GM23248 (cell line): Measurements from ENCODE around the gene TMEM183A. TPM values are rescaled to one million over a fixed set of nuclear protein-coding genes. Genes with fewer than 3 reads are reported as not detected.

ENCODE experiments used
- DNase-seq: peaks from one replicate; pipeline ENCODE4 v3.0.0-alpha.2; 2015
- H2AFZ ChIP-seq: fragments of 200-600 bp; sonication (generic); 2 replicates; pipeline ENCODE4 v1.6.1; 2016; ENCODE audit warnings: antibody characterized with exemption
- H3F3A ChIP-seq: fragments of 200-600 bp; sonication (generic); 2 replicates; pipeline ENCODE4 v1.6.1; 2016; ENCODE audit warnings: mild to moderate bottlenecking, antibody characterized with exemption, mixed run types; ENCODE audit not compliant: insufficient read depth
- H3K27ac ChIP-seq: fragments of 200-600 bp; sonication (generic); 2 replicates; pipeline ENCODE4 v1.5.1; 2016; ENCODE audit warnings: mild to moderate bottlenecking
- H3K27me3 ChIP-seq: fragments of 200-600 bp; sonication (generic); replicated peaks from 2 replicates; pipeline ENCODE4 v1.6.1; 2016; ENCODE audit warnings: mild to moderate bottlenecking; ENCODE audit not compliant: insufficient read depth
- H3K36me3 ChIP-seq: fragments of 200-600 bp; sonication (generic); 2 replicates; pipeline ENCODE4 v1.6.1; 2016; ENCODE audit warnings: low read depth, mild to moderate bottlenecking
- H3K4me1 ChIP-seq: fragments of 200-600 bp; sonication (generic); 2 replicates; pipeline ENCODE4 v1.6.1; 2016; ENCODE audit warnings: mild to moderate bottlenecking; ENCODE audit not compliant: insufficient read depth
- H3K4me2 ChIP-seq: fragments of 200-600 bp; sonication (generic); one replicate; pipeline ENCODE4 v1.6.1; 2016; ENCODE audit warnings: mild to moderate bottlenecking; ENCODE audit not compliant: unreplicated experiment
- H3K4me3 ChIP-seq: fragments of 200-600 bp; sonication (generic); 2 replicates; pipeline ENCODE4 v1.5.1; 2016; ENCODE audit warnings: mild to moderate bottlenecking
- H3K79me2 ChIP-seq: fragments of 200-600 bp; sonication (generic); 2 replicates; pipeline ENCODE4 v1.6.1; 2016; ENCODE audit warnings: mild to moderate bottlenecking; ENCODE audit not compliant: insufficient read depth
- H3K9ac ChIP-seq: fragments of 200-600 bp; sonication (generic); 2 replicates; pipeline ENCODE4 v1.6.1; 2016; ENCODE audit warnings: mild to moderate bottlenecking
- H3K9me2 ChIP-seq: fragments of 200-600 bp; sonication (generic); 2 replicates; pipeline ENCODE4 v1.6.1; 2016; ENCODE audit warnings: mixed run types, mild to moderate bottlenecking, moderate library complexity; ENCODE audit not compliant: insufficient read depth
- H3K9me3 ChIP-seq: fragments of 200-600 bp; sonication (generic); one replicate; pipeline ENCODE4 v1.6.1; 2017; ENCODE audit warnings: low read depth
- H4K20me1 ChIP-seq: fragments of 200-600 bp; sonication (generic); 2 replicates; pipeline ENCODE4 v1.6.0; 2016; ENCODE audit not compliant: insufficient read depth
- EZH2 ChIP-seq: fragments of 200-600 bp; sonication (generic); IDR thresholded peaks from 2 replicates; pipeline ENCODE4 v1.6.1; 2018; ENCODE audit warnings: antibody characterized with exemption, mild to moderate bottlenecking; ENCODE audit not compliant: insufficient read depth, poor library complexity, severe bottlenecking
- EZH2phosphoT487 ChIP-seq: fragments of 200-600 bp; sonication (generic); IDR thresholded peaks from 2 replicates; pipeline ENCODE4 v1.6.1; 2018; ENCODE audit warnings: antibody characterized with exemption, moderate library complexity, mild to moderate bottlenecking, low read depth; ENCODE audit not compliant: insufficient read depth
- WGBS, 2 experiments: methylation state at CpG; one replicate each; pipeline ENCODE4 v1.1.6; 2015 to 2017; ENCODE audit warnings: low lambda C conversion rate in 2 of 2, low coverage in 1 of 2; ENCODE audit errors: missing lambda C conversion rate in 2 of 2; 5-methylcytosine and 5-hydroxymethylcytosine counted together
- in situ Hi-C: fragments of 300-500 bp; cut with MboI; formaldehyde crosslinking; loops from 2 replicates; pipeline ENCODE4 v1.15.0; 2020
- polyA plus RNA-seq: library from polyadenylated mRNA; unstranded; fragments of >200 nt; fragmentation: Nextera tagmentation; extraction: Ambion mirVana; gene quantifications from 2 replicates; pipeline ENCODE4 v1.2.1, GENCODE V29; 2016
- total RNA-seq: library from RNA; depleted of rRNA; stranded (reverse); fragments of >200 nt; shearing (Covaris generic); gene quantifications from 2 replicates; pipeline ENCODE4 v1.2.3, GENCODE V29; 2014

TMEM183A gene
- total and polyA plus RNA-seq, 2 experiments from 2014 or later, result 57.3 to 92.7 TPM

- no peaks in the 10 kb centered on the region for H3K36me3 ChIP-seq
- no peaks in the 10 kb centered on the region for H3K27me3 ChIP-seq
- H3K27ac ChIP-seq, result peak overlapping the region; percentile 53
- H3K9me2 ChIP-seq, result no peaks in the 10 kb centered on the region
- no peak overlapping the region for H3K4me3 ChIP-seq
- H3K9me3 ChIP-seq, result no peaks in the 10 kb centered on the region
- no peak for TF ChIP-seq EZH2
- no peak for TF ChIP-seq EZH2phosphoT487
- in situ Hi-C loops, result loop anchor here (10.0 kb wide), 1 partner anchor 187 kb away; the partner anchor contains the start of gene CHIT1
- peaks cover 38% of the 10 kb centered on the region for H3K4me1 ChIP-seq
- peak; percentile 47 for DNase-seq
- H4K20me1 ChIP-seq, result no peaks in the 10 kb centered on the region
- H3K79me2 ChIP-seq, result peaks cover 20% of the 10 kb centered on the region; the same call in 1 of the 2 replicates
- 72 to 74% methylated on average over 10 of the region's 10 CpGs for WGBS, 2 experiments
- peaks cover 16% of the 10 kb centered on the region; the same call in 1 of the 2 replicates for H3F3A ChIP-seq
- H3K4me2 ChIP-seq, result peak overlapping the region; percentile 29
- no peak overlapping the region for H3K9ac ChIP-seq
- no peak overlapping the region for H2AFZ ChIP-seq
Observed at GRCh38 chr1:203037509-203038190, 30.5 kb downstream of the TMEM183A start.

- H3K4me1 ChIP-seq, result peaks cover 38% of the 10 kb centered on the region
- H3F3A ChIP-seq, result peaks cover 16% of the 10 kb centered on the region; the same call in 1 of the 2 replicates
- in situ Hi-C loops, result loop anchor here (10.0 kb wide), 1 partner anchor 187 kb away; the partner anchor contains the start of gene CHIT1
- H3K79me2 ChIP-seq, result peaks cover 14% of the 10 kb centered on the region; the same call in 1 of the 2 replicates
- peak overlapping the region; percentile 36 for H3K4me2 ChIP-seq
- H3K9me2 ChIP-seq, result no peaks in the 10 kb centered on the region
- H3K27me3 ChIP-seq, result no peaks in the 10 kb centered on the region
- no peak overlapping the region for H3K4me3 ChIP-seq
- peak overlapping the region; percentile 53 for H3K27ac ChIP-seq
- peak; percentile 92 for DNase-seq
- 6 to 10% methylated on average over 9 of the region's 9 CpGs for WGBS, 2 experiments
- H2AFZ ChIP-seq, result no peak overlapping the region
- H3K9ac ChIP-seq, result no peak overlapping the region
- H3K36me3 ChIP-seq, result no peaks in the 10 kb centered on the region
- TF ChIP-seq EZH2, result no peak
- TF ChIP-seq EZH2phosphoT487, result no peak
- H4K20me1 ChIP-seq, result no peaks in the 10 kb centered on the region
- H3K9me3 ChIP-seq, result no peaks in the 10 kb centered on the region
Observed at GRCh38 chr1:203038217-203038741, 31.1 kb downstream of the TMEM183A start.

- H3K79me2 ChIP-seq, result 0 out of 2 replicates have a peak, but pooled peaks cover 7% of the 10 kb centered on the region
- no peaks in the 10 kb centered on the region for H4K20me1 ChIP-seq
- H3K9ac ChIP-seq, result no peak overlapping the region
- H3K27me3 ChIP-seq, result no peaks in the 10 kb centered on the region
- peaks cover 16% of the 10 kb centered on the region; the same call in 1 of the 2 replicates for H3F3A ChIP-seq
- in situ Hi-C loops, result loop anchor here (10.0 kb wide), 1 partner anchor 186 kb away; the partner anchor contains the start of gene CHIT1
- H3K4me3 ChIP-seq, result no peak overlapping the region
- no peak overlapping the region for H3K27ac ChIP-seq
- no peaks in the 10 kb centered on the region for H3K36me3 ChIP-seq
- H2AFZ ChIP-seq, result no peak overlapping the region
- peaks cover 38% of the 10 kb centered on the region for H3K4me1 ChIP-seq
- no peak for TF ChIP-seq EZH2phosphoT487
- no peak for TF ChIP-seq EZH2
- 38 to 44% methylated on average over 16 to 20 of the region's 22 CpGs for WGBS, 2 experiments
- H3K9me2 ChIP-seq, result no peaks in the 10 kb centered on the region
- DNase-seq, result peak; percentile 82
- H3K4me2 ChIP-seq, result peak overlapping the region; percentile 36
- H3K9me3 ChIP-seq, result no peaks in the 10 kb centered on the region
Observed at GRCh38 chr1:203038891-203039608, 31.9 kb downstream of the TMEM183A start.
